ENCODE measurements around the gene ZNF830. TPM values are rescaled to one million over a fixed set of nuclear protein-coding genes. Genes with fewer than 3 reads are reported as not detected.
"Not testable (repeated sequence)": the region's sequence is repeated elsewhere in the genome, so short reads cannot be mapped to it uniquely, and the experiment has no call there.

The ZNF830 gene
- total RNA-seq, 4 donors from 2014 or later: 6.0 to 11.0 (median 7.2) TPM

DNA sequence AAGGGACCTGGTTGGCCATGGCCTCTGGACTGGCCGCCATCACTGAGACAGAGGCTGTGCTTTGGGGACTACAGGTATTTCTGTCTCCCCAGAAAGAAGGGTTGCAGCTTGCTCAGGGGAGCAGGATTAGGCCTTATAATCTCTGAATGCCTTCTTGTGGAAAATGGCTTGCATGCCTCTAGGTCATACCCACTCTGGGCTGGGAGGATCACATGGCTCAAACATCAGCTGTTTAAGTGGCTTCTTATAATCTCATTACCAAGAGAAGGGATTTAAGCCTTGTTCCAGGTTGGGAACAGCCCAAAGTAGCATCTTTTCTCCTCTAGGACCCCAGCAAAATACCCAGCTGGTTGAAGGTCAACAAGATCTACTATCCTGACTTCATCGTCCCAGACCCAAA lies 38.1 kb downstream of the ZNF830 start:
- Histone ChIP-seq H3K4me1 (peaks cover 6 to 9% of the 10 kb centered on the region in 2 donors), H3K9me3 (no peaks in the 10 kb centered on the region), H3K27me3 (no peaks in the 10 kb centered on the region), H3K36me3 (peaks cover 0 to 87% of the 10 kb centered on the region in 2 donors), H3K27ac (no peak overlapping the region), H3K4me3 (no peak overlapping the region)
- TF ChIP-seq POLR2A (IDR thresholded peaks at IDR 0.05): no peak
- TF ChIP-seq CTCF (IDR thresholded peaks at IDR 0.05 in 4 of 5, conservative IDR thresholded peaks at IDR 0.05 in 1 of 5): no peak
- in situ Hi-C loops (cut with MboI; ENCODE audit: low sequenced_read_pairs in 4 of 4): loop anchor here in 3 of 4 donors (10.0 to 25.0 kb wide), 3 partner anchors 88 to 563 kb away; partner anchors contain the start of gene SLFN14 (in 2 of the 3)
- DNase-seq (no peak), ATAC-seq (no peak)
- intact Hi-C loops (cut with DNase I; ENCODE audit: low total_unique reads): no loop called here

GRCh38 chr17:35000965-35001364 lies 39.6 kb downstream of the ZNF830 start:
- in situ Hi-C loops (cut with MboI; ENCODE audit: low sequenced_read_pairs in 4 of 4): loop anchor here in 1 of 4 donors (10.0 kb wide), 1 partner anchor 94 kb away; no protein-coding TSS in a partner anchor
- H3K4me3 ChIP-seq; intact Hi-C loops (cut with DNase I; ENCODE audit: low total_unique reads); H3K27ac ChIP-seq; ATAC-seq; H3K9me3 ChIP-seq; H3K4me1 ChIP-seq; DNase-seq; H3K27me3 ChIP-seq: not testable (repeated sequence)
- peaks cover 0 to 72% of the 10 kb centered on the region in 2 donors for H3K36me3 ChIP-seq

DNA sequence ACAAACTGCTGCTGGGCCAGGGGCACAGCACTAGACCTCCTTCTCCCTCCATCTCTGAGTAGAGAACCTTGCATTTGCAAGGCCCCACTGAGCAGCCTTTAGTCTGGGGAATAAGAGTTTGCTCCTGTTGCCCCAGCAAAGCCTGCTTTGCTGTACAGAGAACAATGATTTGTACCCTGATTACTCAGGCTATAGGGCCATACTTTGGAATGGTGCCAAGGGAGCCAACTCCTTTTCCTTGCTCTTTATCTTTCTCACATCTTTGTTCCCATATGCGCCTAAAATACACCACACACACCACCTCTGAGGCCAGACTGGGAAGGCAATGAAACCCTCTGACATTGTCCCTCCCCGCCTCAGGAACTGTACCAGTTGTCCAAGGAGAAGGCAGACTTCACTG lies 40.2 kb downstream of the ZNF830 start:
- no peak for DNase-seq
- Histone ChIP-seq H3K9me3 (no peaks in the 10 kb centered on the region), H3K4me1 (peaks cover 6 to 9% of the 10 kb centered on the region in 2 donors), H3K4me3 (no peak overlapping the region), H3K27me3 (no peaks in the 10 kb centered on the region), H3K36me3 (peaks cover 0 to 66% of the 10 kb centered on the region in 2 donors), H3K27ac (no peak overlapping the region)
- in situ Hi-C loops (cut with MboI; ENCODE audit: low sequenced_read_pairs in 4 of 4): loop anchor here in 1 of 4 donors (10.0 kb wide), 1 partner anchor 93 kb away; no protein-coding TSS in a partner anchor
- TF ChIP-seq CTCF (IDR thresholded peaks at IDR 0.05 in 4 of 5, conservative IDR thresholded peaks at IDR 0.05 in 1 of 5): no peak
- no peak for TF ChIP-seq POLR2A (IDR thresholded peaks at IDR 0.05)
- ATAC-seq: no peak
- intact Hi-C loops (cut with DNase I; ENCODE audit: low total_unique reads): no loop called here

- H3K36me3 ChIP-seq: peaks cover 0 to 58% of the 10 kb centered on the region in 2 donors
- in situ Hi-C loops (cut with MboI; ENCODE audit: low sequenced_read_pairs in 4 of 4): loop anchor here in 1 of 4 donors (10.0 kb wide), 1 partner anchor 92 kb away; no protein-coding TSS in a partner anchor
- intact Hi-C loops (cut with DNase I; ENCODE audit: low total_unique reads): no loop called here
- TF ChIP-seq CTCF (IDR thresholded peaks at IDR 0.05 in 4 of 5, conservative IDR thresholded peaks at IDR 0.05 in 1 of 5) (no peak), POLR2A (IDR thresholded peaks at IDR 0.05) (no peak)
- H3K4me3 ChIP-seq: no peak overlapping the region
- no peaks in the 10 kb centered on the region for H3K27me3 ChIP-seq
- H3K9me3 ChIP-seq: no peaks in the 10 kb centered on the region
- H3K27ac ChIP-seq: no peak overlapping the region
- H3K4me1 ChIP-seq: no peaks in the 10 kb centered on the region
- DNase-seq: no peak
- ATAC-seq: no peak
Measured at GRCh38 chr17:35002876-35003551, 41.7 kb downstream of the ZNF830 start.

DNA sequence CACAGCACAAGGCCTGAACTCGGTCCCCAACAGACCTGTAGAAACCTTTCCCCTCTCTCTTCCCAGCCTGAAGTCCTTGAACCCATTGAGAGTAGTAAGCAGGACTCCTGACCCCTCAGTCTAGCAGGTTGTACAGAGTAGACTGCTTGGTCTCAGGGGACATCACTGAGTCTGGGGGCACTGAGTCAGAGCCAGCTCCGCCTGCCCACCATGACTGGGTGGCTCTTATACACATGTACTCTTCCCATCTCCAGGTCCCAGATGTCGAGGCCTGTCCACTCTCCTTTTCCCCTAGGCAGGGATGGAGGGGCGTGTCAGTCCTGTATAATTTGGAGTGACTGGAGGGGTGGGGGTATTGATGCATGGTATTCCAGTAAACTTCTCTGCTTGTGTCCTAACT lies 42.4 kb downstream of the ZNF830 start:
- Histone ChIP-seq H3K27ac (no peak overlapping the region), H3K4me3 (no peak overlapping the region), H3K9me3 (no peaks in the 10 kb centered on the region), H3K4me1 (no peaks in the 10 kb centered on the region), H3K27me3 (no peaks in the 10 kb centered on the region), H3K36me3 (peaks cover 0 to 55% of the 10 kb centered on the region in 2 donors)
- DNase-seq: no peak
- in situ Hi-C loops (cut with MboI; ENCODE audit: low sequenced_read_pairs in 4 of 4) (loop anchor here in 1 of 4 donors (10.0 kb wide), 1 partner anchor 91 kb away; no protein-coding TSS in a partner anchor), intact Hi-C loops (cut with DNase I; ENCODE audit: low total_unique reads) (no loop called here)
- ATAC-seq: no peak
- no peak for TF ChIP-seq POLR2A (IDR thresholded peaks at IDR 0.05)
- TF ChIP-seq CTCF (IDR thresholded peaks at IDR 0.05 in 4 of 5, conservative IDR thresholded peaks at IDR 0.05 in 1 of 5): no peak
